Measurements from ENCODE around the gene LMAN2L.

LMAN2L gene

DNA sequence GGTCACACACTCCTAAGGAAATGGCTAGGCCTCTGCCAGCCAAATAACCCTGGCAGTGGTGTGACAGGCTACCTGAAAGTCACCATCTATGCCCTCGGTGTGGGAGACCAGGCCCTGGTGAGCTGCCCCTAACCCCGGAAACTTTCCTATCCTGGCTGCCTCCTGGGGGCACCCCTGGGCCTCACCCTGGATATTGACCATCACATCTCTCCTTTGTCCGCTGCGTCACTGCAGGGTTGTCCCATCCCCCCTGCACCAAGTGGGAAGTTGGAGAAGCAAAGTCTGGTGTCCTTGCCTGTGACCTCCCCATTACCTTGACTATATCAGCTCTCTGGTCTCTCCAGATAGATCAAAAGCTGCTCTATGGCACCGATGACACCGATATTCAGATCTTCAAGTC lies 78.5 kb downstream of the LMAN2L start:
- H3K27me3 ChIP-seq (ENCODE audit: insufficient read depth, low read depth), result no peaks in the 10 kb centered on the region
- no peaks in the 10 kb centered on the region for H3K79me2 ChIP-seq (ENCODE audit: insufficient read depth, low read depth)
- no peaks in the 10 kb centered on the region for H3K36me3 ChIP-seq (ENCODE audit: insufficient read depth)
- H2AFZ ChIP-seq (ENCODE audit: low read depth), result no peak overlapping the region
- H3K4me3 ChIP-seq (IDR thresholded peaks at IDR 0.05; ENCODE audit: insufficient read depth, low read depth, low read length), result no peak overlapping the region
- no peak overlapping the region for H3K9ac ChIP-seq
- TF ChIP-seq, protein P1, sequence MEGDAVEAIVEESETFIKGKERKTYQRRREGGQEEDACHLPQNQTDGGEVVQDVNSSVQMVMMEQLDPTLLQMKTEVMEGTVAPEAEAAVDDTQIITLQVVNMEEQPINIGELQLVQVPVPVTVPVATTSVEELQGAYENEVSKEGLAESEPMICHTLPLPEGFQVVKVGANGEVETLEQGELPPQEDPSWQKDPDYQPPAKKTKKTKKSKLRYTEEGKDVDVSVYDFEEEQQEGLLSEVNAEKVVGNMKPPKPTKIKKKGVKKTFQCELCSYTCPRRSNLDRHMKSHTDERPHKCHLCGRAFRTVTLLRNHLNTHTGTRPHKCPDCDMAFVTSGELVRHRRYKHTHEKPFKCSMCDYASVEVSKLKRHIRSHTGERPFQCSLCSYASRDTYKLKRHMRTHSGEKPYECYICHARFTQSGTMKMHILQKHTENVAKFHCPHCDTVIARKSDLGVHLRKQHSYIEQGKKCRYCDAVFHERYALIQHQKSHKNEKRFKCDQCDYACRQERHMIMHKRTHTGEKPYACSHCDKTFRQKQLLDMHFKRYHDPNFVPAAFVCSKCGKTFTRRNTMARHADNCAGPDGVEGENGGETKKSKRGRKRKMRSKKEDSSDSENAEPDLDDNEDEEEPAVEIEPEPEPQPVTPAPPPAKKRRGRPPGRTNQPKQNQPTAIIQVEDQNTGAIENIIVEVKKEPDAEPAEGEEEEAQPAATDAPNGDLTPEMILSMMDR (conservative IDR thresholded peaks at IDR 0.05; ENCODE audit: low read depth, low read length), result no peak
- no peak overlapping the region for H3K4me2 ChIP-seq
- H4K20me1 ChIP-seq (ENCODE audit: insufficient read depth), result no peaks in the 10 kb centered on the region
- no peaks in the 10 kb centered on the region for H3K4me1 ChIP-seq (ENCODE audit: low read depth, poor library complexity, severe bottlenecking)
- H3K27ac ChIP-seq, result no peak overlapping the region

DNA sequence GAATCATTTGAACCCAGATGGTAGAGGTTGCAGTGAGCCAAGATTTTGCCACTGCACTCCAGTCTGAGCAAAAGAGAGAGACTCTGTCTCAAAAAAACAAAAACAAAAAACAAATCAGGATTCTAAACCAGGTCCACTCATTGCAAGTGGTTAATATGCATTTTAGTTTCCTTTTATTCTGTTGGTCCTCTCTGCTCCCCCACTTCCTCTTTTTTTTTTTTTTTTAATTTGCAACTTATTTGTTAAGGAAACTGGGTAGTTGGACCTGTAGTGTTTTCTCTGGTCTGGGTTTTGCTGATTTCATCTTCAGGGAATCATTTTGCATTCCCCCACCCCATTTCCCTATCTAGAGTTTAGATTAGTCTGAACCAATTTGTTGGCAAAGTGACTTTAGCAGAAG lies 83.3 kb downstream of the LMAN2L start:
- no peak overlapping the region for H3K4me2 ChIP-seq

More for the DNA sequence above, 83.3 kb downstream of the LMAN2L start:
- Histone ChIP-seq H3K9ac (no peak overlapping the region), H3K4me3 (IDR thresholded peaks at IDR 0.05; ENCODE audit: insufficient read depth, low read depth, low read length) (no peak overlapping the region), H3K27me3 (ENCODE audit: insufficient read depth, low read depth) (no peaks in the 10 kb centered on the region), H3K27ac (no peak overlapping the region), H3K79me2 (ENCODE audit: insufficient read depth, low read depth) (no peaks in the 10 kb centered on the region), H4K20me1 (ENCODE audit: insufficient read depth) (no peaks in the 10 kb centered on the region), H3K4me1 (ENCODE audit: low read depth, poor library complexity, severe bottlenecking) (no peaks in the 10 kb centered on the region), H3K36me3 (ENCODE audit: insufficient read depth) (no peaks in the 10 kb centered on the region), H2AFZ (ENCODE audit: low read depth) (no peak overlapping the region)
- TF ChIP-seq, protein P1 (conservative IDR thresholded peaks at IDR 0.05; ENCODE audit: low read depth, low read length), result no peak

All from KMS-11 (cell line).